Measurements from ENCODE around the gene GRIN3B.
"Not testable (repeated sequence)": the region's sequence is repeated elsewhere in the genome, so short reads cannot be mapped to it uniquely, and the experiment has no call there.

GRIN3B gene, protein sequence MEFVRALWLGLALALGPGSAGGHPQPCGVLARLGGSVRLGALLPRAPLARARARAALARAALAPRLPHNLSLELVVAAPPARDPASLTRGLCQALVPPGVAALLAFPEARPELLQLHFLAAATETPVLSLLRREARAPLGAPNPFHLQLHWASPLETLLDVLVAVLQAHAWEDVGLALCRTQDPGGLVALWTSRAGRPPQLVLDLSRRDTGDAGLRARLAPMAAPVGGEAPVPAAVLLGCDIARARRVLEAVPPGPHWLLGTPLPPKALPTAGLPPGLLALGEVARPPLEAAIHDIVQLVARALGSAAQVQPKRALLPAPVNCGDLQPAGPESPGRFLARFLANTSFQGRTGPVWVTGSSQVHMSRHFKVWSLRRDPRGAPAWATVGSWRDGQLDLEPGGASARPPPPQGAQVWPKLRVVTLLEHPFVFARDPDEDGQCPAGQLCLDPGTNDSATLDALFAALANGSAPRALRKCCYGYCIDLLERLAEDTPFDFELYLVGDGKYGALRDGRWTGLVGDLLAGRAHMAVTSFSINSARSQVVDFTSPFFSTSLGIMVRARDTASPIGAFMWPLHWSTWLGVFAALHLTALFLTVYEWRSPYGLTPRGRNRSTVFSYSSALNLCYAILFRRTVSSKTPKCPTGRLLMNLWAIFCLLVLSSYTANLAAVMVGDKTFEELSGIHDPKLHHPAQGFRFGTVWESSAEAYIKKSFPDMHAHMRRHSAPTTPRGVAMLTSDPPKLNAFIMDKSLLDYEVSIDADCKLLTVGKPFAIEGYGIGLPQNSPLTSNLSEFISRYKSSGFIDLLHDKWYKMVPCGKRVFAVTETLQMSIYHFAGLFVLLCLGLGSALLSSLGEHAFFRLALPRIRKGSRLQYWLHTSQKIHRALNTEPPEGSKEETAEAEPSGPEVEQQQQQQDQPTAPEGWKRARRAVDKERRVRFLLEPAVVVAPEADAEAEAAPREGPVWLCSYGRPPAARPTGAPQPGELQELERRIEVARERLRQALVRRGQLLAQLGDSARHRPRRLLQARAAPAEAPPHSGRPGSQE

GRCh38 chr19:1000095-1000494 lies at the start of gene GRIN3B:
Gene GRIN3B, plus strand, starts transcription at chr19:1000419. Its CDS starts 19 bp downstream, at chr19:1000438.
- peak; percentile 37 for DNase-seq

GRCh38 chr19:952049-952679 lies 48.1 kb upstream of the GRIN3B start:
- DNase-seq: no peak

- no peak for DNase-seq
Measured at GRCh38 chr19:952680-953444, 47.4 kb upstream of the GRIN3B start.

GRCh38 chr19:953445-954271 lies 46.6 kb upstream of the GRIN3B start:
- no peak for DNase-seq

DNA sequence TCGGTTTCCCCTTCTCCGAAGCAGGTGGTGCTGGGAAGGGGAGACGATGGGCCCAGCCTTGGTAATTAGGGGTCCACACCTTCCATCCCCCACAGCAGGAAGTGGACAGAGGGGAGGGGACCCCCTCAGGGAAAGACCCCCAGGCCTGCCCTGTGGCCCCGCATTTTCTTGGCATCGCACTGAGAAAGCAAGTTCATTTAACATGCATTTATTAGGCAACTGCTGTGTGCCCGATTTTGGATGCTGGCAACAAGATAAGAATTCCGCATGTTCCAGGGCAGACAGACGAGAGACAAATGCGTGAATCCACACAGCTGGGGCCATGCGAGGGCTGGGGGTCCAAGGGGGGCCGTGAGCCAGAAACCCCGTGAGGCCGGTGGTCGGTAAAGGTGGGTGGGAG lies 45.9 kb upstream of the GRIN3B start:
- DNase-seq: no peak

GRCh38 chr19:954672-955494 lies 45.3 kb upstream of the GRIN3B start:
- no peak for DNase-seq

DNA sequence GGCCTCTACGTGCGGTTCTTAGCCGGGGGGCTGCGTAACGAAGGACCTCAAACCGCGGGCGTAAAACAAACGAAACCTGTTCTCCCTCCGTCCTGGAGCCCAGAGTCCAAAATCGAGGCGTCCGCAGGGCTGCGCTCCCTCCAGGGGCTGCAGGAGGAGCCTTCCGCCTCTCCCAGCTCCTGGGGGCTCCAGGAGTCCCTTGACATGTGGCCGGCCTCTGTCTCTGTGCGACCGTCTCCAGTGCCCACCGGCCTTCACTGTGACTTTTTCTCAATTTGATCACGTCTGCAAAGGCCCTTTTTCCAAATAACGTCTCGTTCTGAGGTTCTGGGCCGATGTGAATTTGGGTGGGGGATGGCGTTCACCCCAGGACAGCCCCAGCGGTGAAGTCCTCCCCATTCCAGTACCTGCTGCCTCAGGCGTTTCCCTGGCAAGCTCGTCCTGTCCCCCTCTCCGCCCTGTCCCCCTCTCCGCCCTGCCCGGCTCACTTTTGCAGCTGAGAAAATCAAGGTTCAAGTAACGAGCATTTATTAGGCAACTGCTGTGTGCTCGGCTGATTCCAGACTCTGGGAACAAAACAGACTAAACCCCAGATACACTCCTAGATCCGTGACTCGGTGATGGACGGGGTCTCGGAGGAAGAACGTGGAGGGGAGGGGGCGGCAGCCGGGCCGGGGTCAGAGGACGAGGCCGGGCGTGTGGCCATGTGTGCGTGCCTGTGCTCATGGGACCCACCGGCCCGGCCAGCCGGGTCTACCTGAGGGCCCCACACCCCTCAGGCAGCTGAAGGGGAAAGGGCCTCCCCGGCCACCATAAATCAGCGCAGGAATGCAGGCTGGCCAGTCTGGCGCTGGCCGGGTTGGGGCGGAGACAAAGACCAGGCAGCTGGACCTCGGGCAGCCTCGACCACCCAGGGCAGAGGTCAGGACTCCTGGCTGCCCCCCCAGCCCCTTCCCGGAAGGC lies 44.1 kb upstream of the GRIN3B start:
- no peak for DNase-seq

GRCh38 chr19:956766-957440 lies 43.3 kb upstream of the GRIN3B start:
- no peak for DNase-seq

DNA sequence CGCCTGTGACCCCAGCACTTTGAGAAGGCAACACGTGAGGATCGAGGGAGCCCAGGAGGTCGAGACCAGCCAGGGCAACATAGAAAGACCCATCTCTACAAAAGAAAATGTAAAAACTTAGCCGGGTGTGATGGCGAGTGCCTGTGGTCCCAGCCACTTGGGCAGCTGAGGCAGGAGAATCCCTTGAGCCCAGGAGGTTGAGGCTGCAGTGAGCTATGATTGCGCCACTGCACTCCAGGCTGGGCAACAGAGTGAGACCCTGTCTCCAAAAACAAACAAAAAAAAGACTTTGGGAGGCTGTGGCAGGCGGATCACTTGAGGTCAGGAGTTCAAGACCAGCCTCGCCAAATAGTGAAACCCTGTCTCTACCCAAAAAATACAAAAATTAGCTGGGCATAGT lies 42.6 kb upstream of the GRIN3B start:
- not testable (repeated sequence) for DNase-seq

DNA sequence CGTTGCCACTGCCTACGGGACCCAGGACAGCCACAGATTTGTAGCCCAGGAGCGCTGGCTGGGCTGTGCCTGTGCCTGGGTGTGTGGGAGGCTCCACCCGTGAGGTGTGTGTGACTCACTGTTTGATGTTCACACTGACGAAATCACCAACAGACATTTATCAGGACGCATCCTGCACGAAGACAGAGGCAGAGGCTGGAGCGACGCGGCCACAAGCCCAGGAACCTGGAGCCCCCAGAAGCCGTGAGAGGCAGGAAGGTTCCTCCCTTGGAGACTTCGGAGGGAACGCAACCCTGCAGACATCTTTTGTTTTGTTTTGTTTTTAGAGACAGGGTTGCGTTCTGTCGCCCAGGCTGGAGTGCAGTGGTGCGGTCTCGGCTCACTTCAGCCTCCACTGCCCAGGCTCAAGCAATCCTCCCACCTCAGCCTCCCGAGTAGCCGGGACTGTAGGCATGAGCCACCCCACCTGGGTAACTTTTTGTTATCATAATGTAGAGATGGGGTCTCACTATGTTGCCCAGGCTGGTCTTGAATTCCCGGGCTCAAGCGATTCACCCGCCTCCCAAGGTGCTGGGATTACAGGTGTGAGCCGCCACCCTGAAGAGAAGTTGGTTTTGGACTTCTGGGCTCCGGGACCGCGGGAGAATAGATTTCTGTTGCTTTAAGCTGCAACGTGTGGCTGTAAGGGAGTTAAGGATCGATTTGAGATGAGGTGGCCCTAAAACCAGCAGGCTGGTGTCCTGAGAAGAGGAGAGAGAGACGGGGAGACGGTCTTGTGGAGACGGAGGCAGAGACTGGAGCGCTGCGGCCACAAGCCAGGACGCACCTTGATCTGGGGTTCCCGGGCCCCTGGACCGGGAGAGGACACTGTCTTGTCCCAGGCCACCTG lies 41.0 kb upstream of the GRIN3B start:
- DNase-seq: no peak

DNA sequence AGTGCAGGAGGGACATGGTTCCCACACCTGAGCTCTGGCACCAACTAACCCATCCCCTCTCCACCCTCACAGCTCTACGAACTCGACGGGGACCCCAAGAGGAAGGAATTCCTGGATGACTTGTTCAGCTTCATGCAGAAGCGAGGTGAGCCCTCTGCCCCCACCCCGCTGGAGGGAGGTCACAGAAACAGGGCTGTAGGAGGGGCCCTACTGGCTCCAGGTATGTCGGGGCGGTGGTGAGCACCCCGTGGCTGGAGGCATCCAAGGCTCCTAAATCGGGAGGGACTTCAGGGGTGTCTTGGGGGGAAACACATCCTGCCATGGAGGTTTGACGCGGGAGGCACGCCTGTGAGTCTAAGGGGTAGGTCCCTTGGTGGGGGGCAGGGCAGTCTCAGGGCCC lies 40.2 kb upstream of the GRIN3B start:
- DNase-seq: no peak

GRCh38 chr19:960601-960938 lies 39.6 kb upstream of the GRIN3B start:
- no peak for DNase-seq

- no peak for DNase-seq
Measured at GRCh38 chr19:961866-962620, 38.2 kb upstream of the GRIN3B start.

DNA sequence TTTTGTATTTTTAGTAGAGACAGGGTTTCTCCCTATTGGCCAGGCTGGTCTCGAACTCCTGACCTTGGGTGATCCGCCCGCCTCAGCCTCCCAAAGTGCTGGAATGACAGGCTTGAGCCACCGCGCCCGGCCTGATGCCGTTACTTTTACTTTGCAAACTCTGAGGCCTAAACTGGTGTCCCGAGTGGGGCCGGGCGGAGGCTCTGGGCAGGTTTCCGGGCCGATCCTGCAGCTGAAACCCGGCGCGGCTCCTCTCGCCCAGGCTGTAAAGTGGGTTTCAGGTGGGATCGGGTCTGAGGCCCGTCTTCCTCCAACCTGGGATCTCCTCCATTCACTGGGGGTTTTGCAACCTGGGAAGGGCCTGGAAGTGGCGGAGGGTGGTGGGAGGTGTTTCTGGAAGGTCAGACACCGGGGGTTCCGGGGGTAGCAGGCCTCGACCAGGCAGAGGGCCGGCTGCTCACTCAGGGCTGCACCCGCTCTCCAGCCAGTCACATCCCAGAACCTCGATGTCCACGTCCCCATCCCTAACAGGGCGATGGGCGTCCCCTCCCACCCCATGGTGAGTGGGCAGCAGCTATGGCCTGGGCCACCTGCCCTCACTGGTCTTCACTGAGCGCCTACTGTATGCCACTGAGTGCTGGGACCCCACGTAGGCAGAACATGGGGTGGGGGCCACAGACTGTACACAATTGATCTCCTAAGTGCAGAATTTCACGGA lies 37.4 kb upstream of the GRIN3B start:
- DNase-seq: no peak

GRCh38 chr19:963486-963951 lies 36.7 kb upstream of the GRIN3B start:
- no peak for DNase-seq

DNA sequence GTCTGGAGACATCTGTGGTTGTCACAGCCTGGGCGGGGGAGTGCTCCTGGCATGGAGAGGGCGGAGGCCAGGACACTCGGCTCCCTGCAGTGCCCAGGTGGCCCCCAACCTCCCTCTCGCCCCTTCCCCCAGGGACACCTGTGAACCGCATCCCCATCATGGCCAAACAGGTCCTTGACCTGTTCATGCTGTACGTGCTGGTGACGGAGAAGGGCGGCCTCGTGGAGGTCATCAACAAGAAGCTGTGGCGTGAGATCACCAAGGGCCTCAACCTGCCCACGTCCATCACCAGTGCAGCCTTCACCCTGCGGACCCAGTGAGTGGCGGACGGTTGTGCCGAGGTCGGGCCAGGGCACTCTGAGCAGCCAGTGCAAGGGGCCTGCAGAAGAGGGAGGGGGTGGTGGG lies 36.1 kb upstream of the GRIN3B start:
- DNase-seq: no peak
